KMS-11 (cell line): ENCODE results near the gene ANKRD6.

ENCODE experiments used
- H2AFZ ChIP-seq: fragments of 200-600 bp; sonication (generic); 2 replicates; pipeline ENCODE4 v1.6.1; 2016; ENCODE audit warnings: antibody characterized with exemption, mixed run types, low read depth
- H3K27ac ChIP-seq: fragments of 200-600 bp; sonication (generic); 2 replicates; pipeline ENCODE4 v1.6.1; 2016; ENCODE audit warnings: mild to moderate bottlenecking, mixed run types
- H3K27me3 ChIP-seq: fragments of 200-600 bp; sonication (generic); 2 replicates; pipeline ENCODE4 v1.6.1; 2017; ENCODE audit warnings: mild to moderate bottlenecking, low read depth, mixed run types, moderate library complexity; ENCODE audit not compliant: insufficient read depth
- H3K36me3 ChIP-seq: fragments of 200-600 bp; sonication (generic); 2 replicates; pipeline ENCODE4 v1.6.1; 2017; ENCODE audit warnings: mild to moderate bottlenecking, mixed run types; ENCODE audit not compliant: insufficient read depth
- H3K4me1 ChIP-seq: fragments of 200-600 bp; sonication (generic); 2 replicates; pipeline ENCODE4 v1.6.1; 2016; ENCODE audit warnings: mild to moderate bottlenecking, low read depth, mixed run types; ENCODE audit not compliant: poor library complexity, severe bottlenecking
- H3K4me2 ChIP-seq: fragments of 200-600 bp; sonication (generic); 2 replicates; pipeline ENCODE4 v1.7.0; 2016; ENCODE audit warnings: mild to moderate bottlenecking, mixed run types
- H3K4me3 ChIP-seq: fragments of 200-600 bp; sonication (generic); IDR thresholded peaks from 2 replicates; pipeline ENCODE4 v1.6.1; 2017; ENCODE audit warnings: low read depth, low read length, mixed read lengths; ENCODE audit not compliant: insufficient read depth
- H3K79me2 ChIP-seq: fragments of 200-600 bp; sonication (generic); 2 replicates; pipeline ENCODE4 v1.6.1; 2016; ENCODE audit warnings: low read depth, mixed run types; ENCODE audit not compliant: insufficient read depth
- H3K9ac ChIP-seq: fragments of 200-600 bp; sonication (generic); 2 replicates; pipeline ENCODE4 v1.6.1; 2016; ENCODE audit warnings: mild to moderate bottlenecking, mixed run types
- H4K20me1 ChIP-seq: fragments of 200-600 bp; sonication (generic); 2 replicates; pipeline ENCODE4 v1.6.1; 2016; ENCODE audit warnings: mild to moderate bottlenecking, mixed run types; ENCODE audit not compliant: insufficient read depth
- CTCF ChIP-seq: fragments of 200-600 bp; sonication (generic); conservative IDR thresholded peaks from 2 replicates; pipeline ENCODE4 v1.6.1; 2017; ENCODE audit warnings: low read depth, mild to moderate bottlenecking, antibody characterized with exemption, low read length, moderate library complexity, mixed read lengths

ANKRD6 gene

GRCh38 chr6:89649682-89650081, 216.7 kb downstream of the ANKRD6 start:
- H3K36me3 ChIP-seq: no peaks in the 10 kb centered on the region; the same call in 1 of the 2 replicates

GRCh38 chr6:89650579-89650978, 217.6 kb downstream of the ANKRD6 start:
- no peak for TF ChIP-seq CTCF
- Histone ChIP-seq H3K27me3 (no peaks in the 10 kb centered on the region), H3K27ac (no peak overlapping the region), H3K4me3 (no peak overlapping the region), H4K20me1 (no peaks in the 10 kb centered on the region), H3K36me3 (no peaks in the 10 kb centered on the region; the same call in 1 of the 2 replicates), H3K9ac (no peak overlapping the region), H3K79me2 (no peaks in the 10 kb centered on the region), H2AFZ (no peak overlapping the region), H3K4me2 (no peak overlapping the region), H3K4me1 (no peaks in the 10 kb centered on the region)

More at GRCh38 chr6:89649682-89650081, 216.7 kb downstream of the ANKRD6 start:
- no peak overlapping the region for H3K9ac ChIP-seq
- H4K20me1 ChIP-seq: no peaks in the 10 kb centered on the region
- no peaks in the 10 kb centered on the region for H3K27me3 ChIP-seq
- no peak for TF ChIP-seq CTCF
- H3K4me2 ChIP-seq: no peak overlapping the region
- H2AFZ ChIP-seq: no peak overlapping the region
- H3K4me3 ChIP-seq: no peak overlapping the region
- H3K4me1 ChIP-seq: no peaks in the 10 kb centered on the region
- H3K79me2 ChIP-seq: no peaks in the 10 kb centered on the region
- H3K27ac ChIP-seq: no peak overlapping the region

GRCh38 chr6:89655122-89655521, 222.2 kb downstream of the ANKRD6 start:
- no peak for TF ChIP-seq CTCF

GRCh38 chr6:89657445-89658158, 224.7 kb downstream of the ANKRD6 start:
- Histone ChIP-seq H3K79me2 (no peaks in the 10 kb centered on the region), H3K4me2 (no peak overlapping the region), H3K4me1 (no peaks in the 10 kb centered on the region), H3K36me3 (no peaks in the 10 kb centered on the region; the same call in 1 of the 2 replicates), H3K27ac (no peak overlapping the region), H3K4me3 (no peak overlapping the region), H3K9ac (no peak overlapping the region), H2AFZ (no peak overlapping the region), H4K20me1 (no peaks in the 10 kb centered on the region), H3K27me3 (no peaks in the 10 kb centered on the region)
- no peak for TF ChIP-seq CTCF

More at GRCh38 chr6:89655122-89655521, 222.2 kb downstream of the ANKRD6 start:
- no peak overlapping the region for H3K4me3 ChIP-seq
- H3K27ac ChIP-seq: no peak overlapping the region
- no peaks in the 10 kb centered on the region for H3K79me2 ChIP-seq
- H3K4me2 ChIP-seq: no peak overlapping the region
- no peaks in the 10 kb centered on the region for H3K4me1 ChIP-seq
- no peak overlapping the region for H2AFZ ChIP-seq
- no peaks in the 10 kb centered on the region; the same call in 1 of the 2 replicates for H3K36me3 ChIP-seq
- H3K9ac ChIP-seq: no peak overlapping the region
- H4K20me1 ChIP-seq: no peaks in the 10 kb centered on the region
- H3K27me3 ChIP-seq: no peaks in the 10 kb centered on the region
